Esophagus squamous epithelium (tissue), 4 donors: ENCODE measurements around the gene NR1D1.

ENCODE experiments used
- CTCF ChIP-seq, 6 experiments: fragments of 450-650 bp in 4 of 6; fragments of 200-600 bp in 2 of 6; sonication (generic) in 2 of 6; IDR thresholded peaks; one replicate each; pipeline ENCODE4 v1.5.1; 2016 to 2019; ENCODE audit warnings: antibody characterized with exemption in 6 of 6, mild to moderate bottlenecking in 4 of 6, moderate library complexity in 4 of 6
- POLR2A ChIP-seq, 4 donors: fragments of 450-650 bp; IDR thresholded peaks; one replicate each; pipeline ENCODE4 v1.6.1; 2017; ENCODE audit warnings: antibody characterized with exemption in 4 of 4, mild to moderate bottlenecking in 4 of 4, moderate library complexity in 3 of 4

GRCh38 chr17:40135817-40136216, 35.4 kb upstream of the NR1D1 start:
- TF ChIP-seq CTCF (IDR thresholded peaks at IDR 0.05) (no peak), POLR2A (IDR thresholded peaks at IDR 0.05) (no peak)
